GM19463 (cell line): ENCODE results near the gene NPTXR.
"Not testable (repeated sequence)": the region's sequence is repeated elsewhere in the genome, so short reads cannot be mapped to it uniquely, and the experiment has no call there.

Experiments
- ATAC-seq: cut with Tn5 transposase; IDR thresholded peaks from one replicate; pipeline ENCODE4 v1.9.1; 2021; ENCODE audit warnings: mild to moderate bottlenecking, moderate library complexity; ENCODE audit not compliant: unreplicated experiment

The NPTXR gene

GRCh38 chr22:38868886-38869381 is 25.1 kb upstream of the NPTXR start:
- no peak for ATAC-seq

- ATAC-seq: no peak
Observed at GRCh38 chr22:38868286-38868721, 24.5 kb upstream of the NPTXR start.

- ATAC-seq: no peak
Observed at GRCh38 chr22:38867471-38868285, 23.9 kb upstream of the NPTXR start.

- ATAC-seq: no peak
Observed at GRCh38 chr22:38867124-38867455, 23.3 kb upstream of the NPTXR start.

- ATAC-seq: no peak
Observed at GRCh38 chr22:38866399-38867123, 22.7 kb upstream of the NPTXR start.

GRCh38 chr22:38866024-38866398 is 22.2 kb upstream of the NPTXR start:
- ATAC-seq: no peak

- ATAC-seq: no peak
Observed at GRCh38 chr22:38865201-38866023, 21.6 kb upstream of the NPTXR start.

- ATAC-seq: no peak
Observed at GRCh38 chr22:38864361-38865191, 20.7 kb upstream of the NPTXR start.

- no peak for ATAC-seq
Observed at GRCh38 chr22:38863531-38864131, 19.8 kb upstream of the NPTXR start.

GRCh38 chr22:38862375-38863329 is 18.8 kb upstream of the NPTXR start:
- no peak for ATAC-seq

GRCh38 chr22:38861927-38862326 is 18.1 kb upstream of the NPTXR start:
- ATAC-seq: no peak

GRCh38 chr22:38861170-38861876 is 17.5 kb upstream of the NPTXR start:
- ATAC-seq: no peak

GRCh38 chr22:38860283-38861169 is 16.7 kb upstream of the NPTXR start:
- no peak for ATAC-seq

- no peak for ATAC-seq
Observed at GRCh38 chr22:38859581-38860282, 15.9 kb upstream of the NPTXR start.

- no peak for ATAC-seq
Observed at GRCh38 chr22:38858492-38858891, 14.7 kb upstream of the NPTXR start.

GRCh38 chr22:38854476-38854875 is 10.6 kb upstream of the NPTXR start:
- not testable (repeated sequence) for ATAC-seq

GRCh38 chr22:38853883-38854282 is 10.1 kb upstream of the NPTXR start:
- not testable (repeated sequence) for ATAC-seq
